Measurements from ENCODE around the gene GID8. TPM values are rescaled to one million over a fixed set of nuclear protein-coding genes. Genes with fewer than 3 reads are reported as not detected.

The GID8 gene
- total RNA-seq, 2 donors from 2014 or later: 33.4 to 39.9 TPM

DNA sequence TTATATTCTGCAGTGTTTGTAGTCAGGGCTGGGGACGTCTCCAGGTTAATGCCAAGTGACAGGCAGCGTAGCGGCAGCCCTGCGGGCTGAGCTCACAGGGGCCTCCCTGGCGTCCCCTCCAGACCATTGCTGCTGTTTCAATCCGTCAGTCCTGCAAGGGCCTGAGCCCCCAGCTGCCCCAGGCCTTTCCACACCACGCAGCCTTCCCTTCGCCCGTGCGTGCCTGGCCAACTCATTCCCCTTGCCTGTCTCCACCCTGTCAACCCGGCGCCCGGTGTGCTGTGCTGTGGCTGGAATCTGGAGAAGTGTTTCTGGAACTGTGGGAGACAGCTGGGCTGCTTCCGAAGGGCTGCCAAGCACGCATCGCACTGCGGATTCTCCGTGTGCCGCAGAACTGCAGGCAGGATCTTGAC is 56.9 kb downstream of the GID8 start:
- Mint-ChIP-seq H3K36me3 (ENCODE audit: low read depth) (peaks cover 2% of the 10 kb centered on the region), H3K4me1 (peaks cover 2% of the 10 kb centered on the region), H3K27me3 (peaks cover 71% of the 10 kb centered on the region), H3K27ac (no peak overlapping the region), H3K4me3 (no peak overlapping the region)
- no peak for DNase-seq
- H3K9me3 ChIP-seq (ENCODE audit: control insufficient read depth, low read length, poor library complexity, severe bottlenecking): no peaks in the 10 kb centered on the region
- no peak for ATAC-seq

DNA sequence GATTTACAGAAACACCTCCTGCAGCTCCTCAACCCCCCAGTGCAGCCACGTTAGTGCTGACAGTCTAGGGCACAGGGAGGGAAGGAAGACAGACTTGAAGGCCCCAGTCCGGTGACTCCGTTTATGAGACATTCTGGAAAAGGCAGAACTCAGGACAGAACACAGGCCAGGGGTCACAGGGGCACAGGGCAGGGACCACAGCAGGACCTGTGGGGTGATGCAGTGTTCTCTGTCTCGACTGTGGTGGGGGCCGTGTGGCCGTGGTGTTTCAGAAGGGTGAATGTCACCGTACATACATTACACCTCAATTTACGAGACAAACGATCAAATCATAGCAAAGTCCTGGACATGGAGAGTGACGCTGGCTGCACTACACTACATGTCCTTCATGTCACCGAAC is 57.5 kb downstream of the GID8 start:
- ATAC-seq: no peak
- no peak for DNase-seq
- H3K4me1 Mint-ChIP-seq: peaks cover 2% of the 10 kb centered on the region
- no peak overlapping the region for H3K27ac Mint-ChIP-seq
- no peak overlapping the region for H3K4me3 Mint-ChIP-seq
- H3K36me3 Mint-ChIP-seq (ENCODE audit: low read depth): peaks cover 2% of the 10 kb centered on the region
- no peaks in the 10 kb centered on the region for H3K9me3 ChIP-seq (ENCODE audit: control insufficient read depth, low read length, poor library complexity, severe bottlenecking)
- H3K27me3 Mint-ChIP-seq: peaks cover 75% of the 10 kb centered on the region

DNA sequence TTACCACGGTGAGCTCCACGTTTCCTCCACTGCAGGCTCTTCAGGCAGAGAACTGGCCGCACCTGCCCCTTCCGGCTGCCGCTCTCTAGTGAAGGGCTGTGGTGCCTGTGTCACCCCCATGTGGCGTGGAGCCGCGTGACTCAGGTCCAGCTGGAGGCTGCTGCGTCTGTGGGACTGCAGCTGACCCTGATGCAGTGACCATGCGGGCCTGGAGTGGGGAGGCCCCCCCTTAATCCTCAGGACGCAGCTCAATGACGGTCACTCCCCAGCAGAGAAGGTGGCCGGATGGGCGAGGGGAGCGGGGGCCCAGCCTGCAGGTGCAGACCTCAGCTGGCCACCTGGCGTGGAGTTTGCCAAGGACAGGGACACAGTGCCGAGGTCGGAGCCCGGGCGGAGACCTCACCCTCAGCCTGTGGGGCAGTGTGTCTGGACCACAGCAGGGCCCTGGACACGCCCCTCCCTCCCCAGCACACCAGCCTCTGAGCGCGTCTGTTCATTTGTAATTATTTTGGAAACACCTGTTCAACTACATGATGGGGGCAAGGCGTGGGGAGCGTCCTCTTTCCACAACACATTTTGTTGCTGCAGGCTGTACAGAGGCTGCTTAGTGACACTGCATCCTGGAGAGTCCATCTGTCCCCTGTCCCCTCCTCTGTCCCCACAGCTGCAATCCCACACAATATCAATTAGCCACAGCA is 58.1 kb downstream of the GID8 start:
- Mint-ChIP-seq H3K27me3 (peaks cover 75% of the 10 kb centered on the region), H3K27ac (no peak overlapping the region), H3K4me3 (no peak overlapping the region), H3K4me1 (peaks cover 2% of the 10 kb centered on the region), H3K36me3 (ENCODE audit: low read depth) (peaks cover 2% of the 10 kb centered on the region)
- ATAC-seq (no peak), DNase-seq (no peak)
- no peaks in the 10 kb centered on the region for H3K9me3 ChIP-seq (ENCODE audit: control insufficient read depth, low read length, poor library complexity, severe bottlenecking)

DNA sequence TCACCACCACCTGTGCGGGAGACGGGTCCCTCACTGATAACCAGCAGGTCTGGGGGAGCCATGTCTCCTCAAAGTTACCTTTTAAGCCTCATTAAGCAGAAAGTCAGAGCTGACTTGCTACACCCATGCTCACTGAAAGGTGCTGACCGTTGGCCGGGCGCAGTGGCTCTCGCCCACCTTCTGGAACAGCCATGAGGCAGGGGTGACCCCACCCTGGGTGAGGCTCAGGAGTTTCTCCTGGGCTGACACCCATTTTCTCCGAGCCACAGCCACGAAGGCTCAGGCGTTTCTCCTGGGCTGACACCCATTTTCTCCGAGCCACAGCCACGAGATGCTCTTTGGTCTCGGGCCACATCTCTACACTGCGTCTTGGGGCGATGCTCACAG is 58.6 kb downstream of the GID8 start:
- H3K27ac Mint-ChIP-seq: no peak overlapping the region
- H3K9me3 ChIP-seq (ENCODE audit: control insufficient read depth, low read length, poor library complexity, severe bottlenecking): no peaks in the 10 kb centered on the region
- H3K4me1 Mint-ChIP-seq: peaks cover 2% of the 10 kb centered on the region
- H3K36me3 Mint-ChIP-seq (ENCODE audit: low read depth): peaks cover 2% of the 10 kb centered on the region
- H3K4me3 Mint-ChIP-seq: no peak overlapping the region
- DNase-seq: no peak
- peaks cover 76% of the 10 kb centered on the region for H3K27me3 Mint-ChIP-seq
- ATAC-seq: no peak

DNA sequence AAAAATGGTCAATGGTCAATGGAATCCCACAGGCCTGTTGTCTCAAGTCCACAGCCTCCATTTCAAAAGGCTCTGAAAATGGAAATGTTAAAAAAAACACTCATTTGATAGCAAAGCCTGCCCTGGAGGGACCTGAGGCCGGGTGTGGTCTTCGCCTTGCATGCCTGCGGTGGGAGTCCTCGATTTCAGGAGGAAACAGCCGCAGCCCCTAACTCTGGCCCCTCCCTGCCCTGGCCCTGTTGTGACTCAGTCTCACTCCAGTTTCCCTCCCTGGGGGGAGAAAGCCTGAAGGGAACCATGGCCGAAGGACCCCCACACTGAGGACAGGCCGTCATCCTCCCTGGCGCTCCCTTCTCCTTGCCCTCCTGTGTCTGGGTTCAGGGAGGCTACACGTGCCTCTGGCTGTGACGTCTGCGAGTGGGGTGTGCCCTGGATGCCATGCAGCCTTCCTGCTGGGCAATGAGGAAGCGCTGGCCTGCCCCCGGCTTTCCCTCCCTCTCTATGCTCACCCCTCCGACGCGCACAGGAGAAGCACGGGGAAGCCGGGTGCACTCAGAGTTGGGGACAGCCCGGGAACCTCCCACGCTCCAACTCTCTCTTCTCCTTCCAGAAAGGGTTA is 59.6 kb downstream of the GID8 start:
- ATAC-seq (no peak), DNase-seq (no peak)
- H3K9me3 ChIP-seq (ENCODE audit: control insufficient read depth, low read length, poor library complexity, severe bottlenecking): no peaks in the 10 kb centered on the region
- Mint-ChIP-seq H3K27me3 (peaks cover 83% of the 10 kb centered on the region), H3K4me3 (no peak overlapping the region), H3K27ac (no peak overlapping the region), H3K36me3 (ENCODE audit: low read depth) (peaks cover 2% of the 10 kb centered on the region), H3K4me1 (peaks cover 2% of the 10 kb centered on the region)

Other genes starting within 250 kb of the GID8 start
- gene NTSR1, start 229.3 kb upstream of the GID8 start, total RNA-seq: under 1 TPM in 1 of 2 donors, not detected in 1; 0.10 TPM
- gene MRGBP, start 141.7 kb upstream of the GID8 start, total RNA-seq: 1 to 10 TPM; 6.5 to 6.8 TPM
- 10 to 100 TPM; 39.4 to 41.3 TPM for gene OGFR, start 133.3 kb upstream of the GID8 start, total RNA-seq
- gene COL9A3, start 121.1 kb upstream of the GID8 start, total RNA-seq: not detected
- gene TCFL5, start 76.3 kb upstream of the GID8 start, total RNA-seq: 1 to 10 TPM; 4.4 to 5.0 TPM
- 10 to 100 TPM; 58.3 to 65.7 TPM for gene DIDO1, start 11.6 kb upstream of the GID8 start, total RNA-seq
- 1 to 10 TPM in 1 of 2 donors, under 1 TPM in 1; 0.89 to 2.4 TPM for gene SLC17A9, start 14.6 kb downstream of the GID8 start, total RNA-seq
- gene BHLHE23, start 68.8 kb downstream of the GID8 start, total RNA-seq: not detected